Suppressor macrophage treated with lipopolysaccharide for 1 hour (primary cell): ENCODE results near the gene CTSL.
A peak's percentile ranks its signal among the peaks of the same experiment; 100 is the strongest.
"Not testable (repeated sequence)": the region's sequence is repeated elsewhere in the genome, so short reads cannot be mapped to it uniquely, and the experiment has no call there.

Source experiments
- DNase-seq, 3 donors: peaks; one replicate each; pipeline ENCODE4 v3.0.0-alpha.2; 2020 to 2022

The CTSL gene

GRCh38 chr9:87722393-87723088 lies 3.4 kb upstream of the CTSL start:
- DNase-seq = peak; percentile 89 to 97 (median 96)

- no peak for DNase-seq
Observed at GRCh38 chr9:87725356-87725899, 491 bp upstream of the CTSL start.

- DNase-seq = peak; percentile 27 to 54 (median 47)
Observed at GRCh38 chr9:87729246-87729645, 3.3 kb downstream of the CTSL start.

- DNase-seq = peak in 1 of 3 donors; percentile 33
Observed at GRCh38 chr9:87731321-87731720, 5.4 kb downstream of the CTSL start.

- no peak for DNase-seq
Observed at GRCh38 chr9:87732344-87732743, 6.4 kb downstream of the CTSL start.

- no peak for DNase-seq
Observed at GRCh38 chr9:87732756-87733155, 6.8 kb downstream of the CTSL start.

GRCh38 chr9:87733273-87734052 lies 7.5 kb downstream of the CTSL start:
- DNase-seq = no peak

- DNase-seq = peak; percentile 26 to 49 (median 46)
Observed at GRCh38 chr9:87734106-87734505, 8.2 kb downstream of the CTSL start.

GRCh38 chr9:87739546-87739945 lies 13.6 kb downstream of the CTSL start:
- no peak for DNase-seq

- DNase-seq = no peak
Observed at GRCh38 chr9:87740209-87740608, 14.3 kb downstream of the CTSL start.

GRCh38 chr9:87741326-87741725 lies 15.4 kb downstream of the CTSL start:
- DNase-seq = no peak

GRCh38 chr9:87741891-87742290 lies 16.0 kb downstream of the CTSL start:
- DNase-seq = no peak

- peak in 1 of 3 donors; percentile 14 for DNase-seq
Observed at GRCh38 chr9:87742813-87743428, 17.0 kb downstream of the CTSL start.

- DNase-seq = not testable (repeated sequence)
Observed at GRCh38 chr9:87744247-87744646, 18.3 kb downstream of the CTSL start.

GRCh38 chr9:87746186-87746585 lies 20.3 kb downstream of the CTSL start:
- DNase-seq = no peak

GRCh38 chr9:87748881-87749280 lies 23.0 kb downstream of the CTSL start:
- no peak for DNase-seq

- no peak for DNase-seq
Observed at GRCh38 chr9:87749335-87750035, 23.6 kb downstream of the CTSL start.

- DNase-seq = no peak
Observed at GRCh38 chr9:87750726-87751125, 24.8 kb downstream of the CTSL start.

- no peak for DNase-seq
Observed at GRCh38 chr9:87751423-87751822, 25.5 kb downstream of the CTSL start.

- no peak for DNase-seq
Observed at GRCh38 chr9:87751868-87752267, 25.9 kb downstream of the CTSL start.

- DNase-seq = no peak
Observed at GRCh38 chr9:87753313-87753712, 27.4 kb downstream of the CTSL start.

- DNase-seq = not testable (repeated sequence)
Observed at GRCh38 chr9:87758330-87758729, 32.4 kb downstream of the CTSL start.

- not testable (repeated sequence) for DNase-seq
Observed at GRCh38 chr9:87759980-87760379, 34.1 kb downstream of the CTSL start.
